GM10248 (cell line): ENCODE results near the gene GPX6.
"Not testable (repeated sequence)": the region's sequence is repeated elsewhere in the genome, so short reads cannot be mapped to it uniquely, and the experiment has no call there.

Experiments used
- CTCF ChIA-PET: fragments of 300-600 bp; sonication (Branson Sonifier 250); formaldehyde crosslinking; extraction: SDS; loops from one replicate; lab custom pipeline; 2021; ENCODE audit warnings: antibody characterized with exemption; lab: Yijun Ruan, JAX
- POLR2A ChIA-PET: fragments of 350-650 bp; sonication (Branson Sonifier 250); formaldehyde crosslinking; extraction: SDS; loops from one replicate; lab custom pipeline; 2020; ENCODE audit warnings: antibody characterized with exemption; lab: Yijun Ruan, JAX
- DNase-seq: peaks from one replicate; pipeline ENCODE4 v3.0.0; 2012; ENCODE audit errors: extremely low spot score
- CTCF ChIP-seq: IDR thresholded peaks from 2 replicates; pipeline ENCODE4 v1.5.1; 2012; ENCODE audit warnings: mild to moderate bottlenecking, low read depth; ENCODE audit errors: extremely low read depth, missing control alignments, control extremely low read depth

Gene GPX6

GRCh38 chr6:28551891-28552666 lies 36.5 kb upstream of the GPX6 start:
- DNase-seq: no peak
- POLR2A ChIA-PET: no interaction called here
- TF ChIP-seq CTCF: no peak
- CTCF ChIA-PET: interaction anchor here (1.3 to 1.9 kb wide), 4 partner anchors 9 to 34 kb away, joined by 3 to 4 read pairs (median 4); no protein-coding TSS in a partner anchor

- CTCF ChIA-PET: interaction anchor here (1.5 kb wide), 1 partner anchor 13 kb away, joined by 3 read pairs; no protein-coding TSS in a partner anchor
- POLR2A ChIA-PET, DNase-seq: not testable (repeated sequence)
Measured at GRCh38 chr6:28547003-28547402, 31.4 kb upstream of the GPX6 start.

GRCh38 chr6:28545955-28546354 lies 30.4 kb upstream of the GPX6 start:
- POLR2A ChIA-PET: no interaction called here
- CTCF ChIA-PET: interaction anchor here (1.5 kb wide), 1 partner anchor 15 kb away, joined by 3 read pairs; no protein-coding TSS in a partner anchor
- no peak for DNase-seq
- TF ChIP-seq CTCF: no peak

- no peak for TF ChIP-seq CTCF
- POLR2A ChIA-PET: no interaction called here
- CTCF ChIA-PET: interaction anchor here (1.3 to 1.6 kb wide), 2 partner anchors 9 to 69 kb away, joined by 3 read pairs; no protein-coding TSS in a partner anchor
- DNase-seq: peak; percentile 57
Measured at GRCh38 chr6:28543651-28544610, 28.3 kb upstream of the GPX6 start.

GRCh38 chr6:28542440-28543296 lies 27.1 kb upstream of the GPX6 start:
- DNase-seq: peak; percentile 71
- ChIA-PET CTCF (interaction anchor here (0.7 to 1.6 kb wide), 6 partner anchors 10 to 68 kb away, joined by 3 read pairs; no protein-coding TSS in a partner anchor), POLR2A (interaction anchor here (0.9 kb wide), 1 partner anchor 649 kb away, joined by 4 read pairs; a partner anchor contains a TSS)
- TF ChIP-seq CTCF: peak; percentile 52

- CTCF ChIA-PET: interaction anchor here (1.1 to 1.2 kb wide), 2 partner anchors 9 to 68 kb away, joined by 3 read pairs; no protein-coding TSS in a partner anchor
- POLR2A ChIA-PET: interaction anchor here (0.9 kb wide), 1 partner anchor 649 kb away, joined by 4 read pairs; a partner anchor contains a TSS
Measured at GRCh38 chr6:28541996-28542395, 26.4 kb upstream of the GPX6 start.

More at GRCh38 chr6:28541996-28542395, 26.4 kb upstream of the GPX6 start:
- DNase-seq: no peak
- no peak for TF ChIP-seq CTCF
